ENCODE results near the gene FURIN. TPM values are rescaled to one million over a fixed set of nuclear protein-coding genes. Genes with fewer than 3 reads are reported as not detected.

Gene FURIN
- total and polyA plus RNA-seq, 4 donors, result 57.1 to 159 (median 92.1) TPM

DNA sequence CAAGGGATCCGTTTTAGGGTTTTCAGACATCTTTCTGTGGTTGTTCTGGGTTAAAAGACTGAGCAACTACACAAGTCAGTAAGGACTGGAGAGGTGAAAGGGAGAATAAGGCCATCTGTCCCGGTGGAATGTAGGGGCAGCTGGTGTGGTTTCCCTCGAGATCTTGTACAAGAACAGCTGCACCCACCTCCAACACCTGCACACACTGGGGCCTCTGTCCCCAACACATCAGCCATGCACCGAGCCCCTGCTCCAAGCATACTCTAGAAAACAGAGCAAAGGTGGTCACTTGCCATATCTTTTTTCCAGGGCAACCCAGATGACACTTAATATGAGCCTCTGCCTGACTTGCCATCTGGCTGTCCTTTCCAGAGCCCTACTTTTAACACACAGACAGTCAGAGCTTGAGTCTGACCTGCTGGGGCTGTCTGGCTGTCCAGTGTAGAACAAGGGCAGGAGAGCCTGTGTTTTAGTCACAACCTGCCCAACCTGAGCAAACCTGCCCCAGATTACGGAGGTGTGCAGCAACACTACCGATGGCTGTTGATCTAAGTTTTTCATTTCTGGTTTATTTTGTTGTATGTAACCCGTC is 46.9 kb downstream of the FURIN start:
- ATAC-seq (ENCODE audit: insufficient read depth, low FRiP score) (no peak), DNase-seq (no peak)
- Histone ChIP-seq H3K27ac (ENCODE audit: low read depth in 1 of 2, low read length in 1 of 2) (peak overlapping the region in 1 of 2 donors; percentile 30), H3K9ac (ENCODE audit: insufficient read depth in 1 of 2, low read length in 2 of 2) (no peak overlapping the region), H3K4me3 (no peak overlapping the region), H3K36me3 (ENCODE audit: control insufficient read depth in 4 of 4, insufficient read depth in 4 of 4, low read length in 4 of 4) (peaks cover 34 to 87% (median 49%) of the 10 kb centered on the region in 4 donors), H3K4me1 (ENCODE audit: control insufficient read depth in 5 of 5, insufficient read depth in 5 of 5, low read length in 5 of 5) (no peaks in the 10 kb centered on the region), H3K27me3 (ENCODE audit: control insufficient read depth in 3 of 3, insufficient read depth in 3 of 3, low read length in 2 of 3) (no peaks in the 10 kb centered on the region), H3K9me3 (ENCODE audit: control insufficient read depth in 4 of 4, insufficient read depth in 3 of 4, low read length in 3 of 4) (no peaks in the 10 kb centered on the region)
- 43 to 77% methylated on average over 7 of the region's 7 CpGs for WGBS, 2 donors
- TF ChIP-seq, protein P1, sequence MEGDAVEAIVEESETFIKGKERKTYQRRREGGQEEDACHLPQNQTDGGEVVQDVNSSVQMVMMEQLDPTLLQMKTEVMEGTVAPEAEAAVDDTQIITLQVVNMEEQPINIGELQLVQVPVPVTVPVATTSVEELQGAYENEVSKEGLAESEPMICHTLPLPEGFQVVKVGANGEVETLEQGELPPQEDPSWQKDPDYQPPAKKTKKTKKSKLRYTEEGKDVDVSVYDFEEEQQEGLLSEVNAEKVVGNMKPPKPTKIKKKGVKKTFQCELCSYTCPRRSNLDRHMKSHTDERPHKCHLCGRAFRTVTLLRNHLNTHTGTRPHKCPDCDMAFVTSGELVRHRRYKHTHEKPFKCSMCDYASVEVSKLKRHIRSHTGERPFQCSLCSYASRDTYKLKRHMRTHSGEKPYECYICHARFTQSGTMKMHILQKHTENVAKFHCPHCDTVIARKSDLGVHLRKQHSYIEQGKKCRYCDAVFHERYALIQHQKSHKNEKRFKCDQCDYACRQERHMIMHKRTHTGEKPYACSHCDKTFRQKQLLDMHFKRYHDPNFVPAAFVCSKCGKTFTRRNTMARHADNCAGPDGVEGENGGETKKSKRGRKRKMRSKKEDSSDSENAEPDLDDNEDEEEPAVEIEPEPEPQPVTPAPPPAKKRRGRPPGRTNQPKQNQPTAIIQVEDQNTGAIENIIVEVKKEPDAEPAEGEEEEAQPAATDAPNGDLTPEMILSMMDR (IDR thresholded peaks at IDR 0.05; ENCODE audit: control extremely low read depth, extremely low read depth), result no peak

DNA sequence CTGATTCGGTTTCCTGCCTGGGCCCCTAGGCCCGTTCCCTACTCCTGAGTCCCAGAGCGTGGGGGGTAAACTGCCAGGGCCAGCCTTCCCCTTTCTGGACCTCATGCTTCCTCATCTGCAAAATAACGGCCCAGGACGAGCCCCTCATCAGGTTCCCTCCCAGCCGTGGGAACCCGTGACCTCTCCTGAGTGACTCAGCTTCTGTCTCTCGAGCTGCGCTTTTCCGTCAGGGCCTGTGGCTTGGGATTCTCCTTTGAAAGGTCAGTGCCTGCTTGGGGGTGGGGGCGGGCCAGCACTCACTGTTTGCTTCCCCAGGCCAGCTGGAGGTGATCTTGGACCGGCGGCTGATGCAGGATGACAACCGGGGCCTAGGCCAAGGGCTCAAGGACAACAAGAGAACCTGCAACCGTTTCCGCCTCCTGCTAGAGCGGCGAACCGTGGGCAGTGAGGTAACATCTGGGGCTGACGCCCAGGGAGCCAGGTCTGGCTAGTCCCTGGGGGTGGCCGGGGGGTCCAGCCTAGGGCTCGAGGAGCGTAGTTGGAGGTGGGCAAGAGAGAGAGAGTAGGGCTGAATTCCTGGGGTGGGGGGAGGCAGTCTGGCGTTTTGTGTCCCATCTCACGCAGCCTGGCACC is 47.5 kb downstream of the FURIN start:
- Histone ChIP-seq H3K36me3 (ENCODE audit: control insufficient read depth in 4 of 4, insufficient read depth in 4 of 4, low read length in 4 of 4) (peaks cover 29 to 83% (median 48%) of the 10 kb centered on the region in 4 donors), H3K4me1 (ENCODE audit: control insufficient read depth in 5 of 5, insufficient read depth in 5 of 5, low read length in 5 of 5) (no peaks in the 10 kb centered on the region), H3K27ac (ENCODE audit: low read depth in 1 of 2, low read length in 1 of 2) (peak overlapping the region in 1 of 2 donors; percentile 18), H3K9ac (ENCODE audit: insufficient read depth in 1 of 2, low read length in 2 of 2) (no peak overlapping the region), H3K27me3 (ENCODE audit: control insufficient read depth in 3 of 3, insufficient read depth in 3 of 3, low read length in 2 of 3) (no peaks in the 10 kb centered on the region), H3K4me3 (no peak overlapping the region), H3K9me3 (ENCODE audit: control insufficient read depth in 4 of 4, insufficient read depth in 3 of 4, low read length in 3 of 4) (no peaks in the 10 kb centered on the region)
- ATAC-seq (ENCODE audit: insufficient read depth, low FRiP score) (peak; percentile 35), DNase-seq (peak in 2 of 3 donors; percentile 11)
- WGBS, 2 donors, result 35 to 67% methylated on average over 25 of the region's 25 CpGs
- TF ChIP-seq, protein P1 (IDR thresholded peaks at IDR 0.05; ENCODE audit: control extremely low read depth, extremely low read depth), result no peak

DNA sequence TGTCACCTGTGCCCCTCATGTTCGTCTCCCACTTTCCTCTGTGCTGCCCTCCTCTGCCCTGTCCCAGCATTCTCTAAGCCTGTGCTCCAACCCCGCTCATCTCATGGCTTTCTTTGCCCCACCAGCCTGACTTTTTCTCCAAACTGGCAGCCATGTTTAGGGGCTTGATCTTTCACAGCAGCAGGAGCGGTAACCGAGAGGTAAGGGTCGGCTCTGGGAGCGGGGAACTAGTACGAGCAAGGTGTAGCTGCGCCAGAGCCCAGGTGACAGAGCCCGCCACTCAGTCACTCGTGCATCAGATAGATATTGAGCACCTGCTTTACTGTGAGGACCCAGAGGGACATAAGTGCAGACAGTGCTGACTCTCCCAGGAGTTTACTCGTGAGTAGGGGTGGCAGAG is 48.1 kb downstream of the FURIN start:
- no peak overlapping the region for H3K4me3 ChIP-seq
- DNase-seq, result peak in 1 of 3 donors; percentile 5
- WGBS, 2 donors, result 83 to 85% methylated on average over 10 to 11 of the region's 11 CpGs
- no peaks in the 10 kb centered on the region for H3K9me3 ChIP-seq (ENCODE audit: control insufficient read depth in 4 of 4, insufficient read depth in 3 of 4, low read length in 3 of 4)
- ATAC-seq (ENCODE audit: insufficient read depth, low FRiP score), result no peak
- TF ChIP-seq, protein P1 (IDR thresholded peaks at IDR 0.05; ENCODE audit: control extremely low read depth, extremely low read depth), result no peak
- H3K4me1 ChIP-seq (ENCODE audit: control insufficient read depth in 5 of 5, insufficient read depth in 5 of 5, low read length in 5 of 5), result no peaks in the 10 kb centered on the region
- H3K36me3 ChIP-seq (ENCODE audit: control insufficient read depth in 4 of 4, insufficient read depth in 4 of 4, low read length in 4 of 4), result peaks cover 29 to 80% (median 45%) of the 10 kb centered on the region in 4 donors
- no peak overlapping the region for H3K9ac ChIP-seq (ENCODE audit: insufficient read depth in 1 of 2, low read length in 2 of 2)
- H3K27me3 ChIP-seq (ENCODE audit: control insufficient read depth in 3 of 3, insufficient read depth in 3 of 3, low read length in 2 of 3), result no peaks in the 10 kb centered on the region
- peak overlapping the region in 1 of 2 donors; percentile 18 for H3K27ac ChIP-seq (ENCODE audit: low read depth in 1 of 2, low read length in 1 of 2)

Data from lung (tissue), 12 donors.